Measurements from ENCODE around the gene ACCSL. TPM values are rescaled to one million over a fixed set of nuclear protein-coding genes. Genes with fewer than 3 reads are reported as not detected.

ACCSL gene
- polyA plus RNA-seq, 1 of the 3 experiments (the other 2 are of a cell fraction), result not detected

DNA sequence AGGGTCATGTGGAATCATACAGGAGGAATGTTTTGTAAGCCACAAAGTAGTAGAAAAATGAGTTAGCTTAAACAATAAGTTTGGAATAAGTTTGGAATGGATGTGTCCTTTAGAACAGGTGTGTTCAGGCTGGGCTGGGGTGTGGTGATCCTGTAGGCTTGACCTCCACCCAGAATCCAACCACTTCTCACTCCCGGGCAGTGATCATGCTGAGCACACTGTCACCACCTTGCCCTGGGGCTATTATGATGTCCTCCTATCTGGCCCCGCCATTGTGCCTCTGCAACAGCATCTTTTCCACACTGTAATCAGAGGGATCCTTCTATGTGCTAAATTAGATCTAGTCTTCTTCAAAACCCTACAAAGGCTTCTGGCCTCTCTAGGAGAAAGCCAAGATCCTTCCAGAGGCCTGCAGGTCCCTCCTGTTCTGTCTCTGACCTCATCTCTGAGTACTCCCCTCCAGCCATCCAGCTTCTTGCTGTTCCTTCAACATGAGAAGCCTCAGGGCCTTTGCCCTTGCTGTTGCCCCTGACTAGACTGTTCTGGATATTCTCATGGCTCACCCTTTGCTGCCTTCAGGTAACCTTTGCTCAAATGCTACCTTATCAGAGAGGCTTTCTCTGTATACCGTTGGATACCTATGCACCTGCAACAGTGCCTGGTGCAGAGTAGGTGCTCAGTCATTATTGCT, 18.8 kb upstream of the ACCSL start:
- no peak overlapping the region for H3K4me2 ChIP-seq
- H3K9me3 ChIP-seq, result peaks cover 7% of the 10 kb centered on the region
- no peak overlapping the region for H3K9ac ChIP-seq
- CTCF ChIA-PET, result interaction anchor here (1.0 kb wide), 1 partner anchor 66 kb away, joined by 3 read pairs; the partner anchor contains the start of gene EXT2
- no peaks in the 10 kb centered on the region for H3K79me2 ChIP-seq (ENCODE audit: insufficient read depth)
- no peak overlapping the region for H2AFZ ChIP-seq (ENCODE audit: low read depth)
- no peaks in the 10 kb centered on the region for H3K9me2 ChIP-seq
- H3K27ac ChIP-seq (ENCODE audit: low read depth in 2 of 2, low read length in 1 of 2), result no peak overlapping the region; a peak in 1 of 4 replicates
- no peaks in the 10 kb centered on the region for H3K36me3 ChIP-seq (replicated peaks in 1 of 2; ENCODE audit: control insufficient read depth in 1 of 2, insufficient read depth in 2 of 2, low read length in 1 of 2)
- no peaks in the 10 kb centered on the region for H3K27me3 ChIP-seq (ENCODE audit: insufficient read depth)
- POLR2A ChIA-PET, result no interaction called here
- no peaks in the 10 kb centered on the region for H3F3A ChIP-seq (replicated peaks; ENCODE audit: insufficient read depth)
- TF ChIP-seq, protein P1, sequence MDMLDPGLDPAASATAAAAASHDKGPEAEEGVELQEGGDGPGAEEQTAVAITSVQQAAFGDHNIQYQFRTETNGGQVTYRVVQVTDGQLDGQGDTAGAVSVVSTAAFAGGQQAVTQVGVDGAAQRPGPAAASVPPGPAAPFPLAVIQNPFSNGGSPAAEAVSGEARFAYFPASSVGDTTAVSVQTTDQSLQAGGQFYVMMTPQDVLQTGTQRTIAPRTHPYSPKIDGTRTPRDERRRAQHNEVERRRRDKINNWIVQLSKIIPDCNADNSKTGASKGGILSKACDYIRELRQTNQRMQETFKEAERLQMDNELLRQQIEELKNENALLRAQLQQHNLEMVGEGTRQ (IDR thresholded peaks at IDR 0.05; ENCODE audit: borderline replicate concordance, low read depth, low read length), result no peak
- TF ChIP-seq MEF2A (IDR thresholded peaks at IDR 0.05; ENCODE audit: borderline replicate concordance, low read depth), result no peak
- no peak for TF ChIP-seq TEAD4 (IDR thresholded peaks at IDR 0.05; ENCODE audit: borderline replicate concordance, insufficient read depth)
- no peak for TF ChIP-seq EZH2phosphoT487 (IDR thresholded peaks at IDR 0.05; ENCODE audit: borderline replicate concordance, low read depth)
- TF ChIP-seq RAD21 (IDR thresholded peaks at IDR 0.05; ENCODE audit: low read length), result no peak
- TF ChIP-seq, protein P2, sequence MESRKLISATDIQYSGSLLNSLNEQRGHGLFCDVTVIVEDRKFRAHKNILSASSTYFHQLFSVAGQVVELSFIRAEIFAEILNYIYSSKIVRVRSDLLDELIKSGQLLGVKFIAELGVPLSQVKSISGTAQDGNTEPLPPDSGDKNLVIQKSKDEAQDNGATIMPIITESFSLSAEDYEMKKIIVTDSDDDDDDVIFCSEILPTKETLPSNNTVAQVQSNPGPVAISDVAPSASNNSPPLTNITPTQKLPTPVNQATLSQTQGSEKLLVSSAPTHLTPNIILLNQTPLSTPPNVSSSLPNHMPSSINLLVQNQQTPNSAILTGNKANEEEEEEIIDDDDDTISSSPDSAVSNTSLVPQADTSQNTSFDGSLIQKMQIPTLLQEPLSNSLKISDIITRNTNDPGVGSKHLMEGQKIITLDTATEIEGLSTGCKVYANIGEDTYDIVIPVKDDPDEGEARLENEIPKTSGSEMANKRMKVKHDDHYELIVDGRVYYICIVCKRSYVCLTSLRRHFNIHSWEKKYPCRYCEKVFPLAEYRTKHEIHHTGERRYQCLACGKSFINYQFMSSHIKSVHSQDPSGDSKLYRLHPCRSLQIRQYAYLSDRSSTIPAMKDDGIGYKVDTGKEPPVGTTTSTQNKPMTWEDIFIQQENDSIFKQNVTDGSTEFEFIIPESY (IDR thresholded peaks at IDR 0.05; ENCODE audit: borderline replicate concordance, low read depth), result no peak
- no peak for TF ChIP-seq TCF12 (IDR thresholded peaks at IDR 0.05)
- no peak for TF ChIP-seq GABPA (IDR thresholded peaks at IDR 0.05; ENCODE audit: low read depth)
- no peak for TF ChIP-seq SIN3A (IDR thresholded peaks at IDR 0.05; ENCODE audit: borderline replicate concordance, low read depth, low read length)
- TF ChIP-seq CHD2 (IDR thresholded peaks at IDR 0.05; ENCODE audit: low read length, partially characterized antibody), result no peak
- TF ChIP-seq, protein P3, sequence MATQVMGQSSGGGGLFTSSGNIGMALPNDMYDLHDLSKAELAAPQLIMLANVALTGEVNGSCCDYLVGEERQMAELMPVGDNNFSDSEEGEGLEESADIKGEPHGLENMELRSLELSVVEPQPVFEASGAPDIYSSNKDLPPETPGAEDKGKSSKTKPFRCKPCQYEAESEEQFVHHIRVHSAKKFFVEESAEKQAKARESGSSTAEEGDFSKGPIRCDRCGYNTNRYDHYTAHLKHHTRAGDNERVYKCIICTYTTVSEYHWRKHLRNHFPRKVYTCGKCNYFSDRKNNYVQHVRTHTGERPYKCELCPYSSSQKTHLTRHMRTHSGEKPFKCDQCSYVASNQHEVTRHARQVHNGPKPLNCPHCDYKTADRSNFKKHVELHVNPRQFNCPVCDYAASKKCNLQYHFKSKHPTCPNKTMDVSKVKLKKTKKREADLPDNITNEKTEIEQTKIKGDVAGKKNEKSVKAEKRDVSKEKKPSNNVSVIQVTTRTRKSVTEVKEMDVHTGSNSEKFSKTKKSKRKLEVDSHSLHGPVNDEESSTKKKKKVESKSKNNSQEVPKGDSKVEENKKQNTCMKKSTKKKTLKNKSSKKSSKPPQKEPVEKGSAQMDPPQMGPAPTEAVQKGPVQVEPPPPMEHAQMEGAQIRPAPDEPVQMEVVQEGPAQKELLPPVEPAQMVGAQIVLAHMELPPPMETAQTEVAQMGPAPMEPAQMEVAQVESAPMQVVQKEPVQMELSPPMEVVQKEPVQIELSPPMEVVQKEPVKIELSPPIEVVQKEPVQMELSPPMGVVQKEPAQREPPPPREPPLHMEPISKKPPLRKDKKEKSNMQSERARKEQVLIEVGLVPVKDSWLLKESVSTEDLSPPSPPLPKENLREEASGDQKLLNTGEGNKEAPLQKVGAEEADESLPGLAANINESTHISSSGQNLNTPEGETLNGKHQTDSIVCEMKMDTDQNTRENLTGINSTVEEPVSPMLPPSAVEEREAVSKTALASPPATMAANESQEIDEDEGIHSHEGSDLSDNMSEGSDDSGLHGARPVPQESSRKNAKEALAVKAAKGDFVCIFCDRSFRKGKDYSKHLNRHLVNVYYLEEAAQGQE (IDR thresholded peaks at IDR 0.05; ENCODE audit: low read depth, low read length), result no peak
- no peak for TF ChIP-seq RCOR1 (IDR thresholded peaks at IDR 0.05; ENCODE audit: low read length)
- TF ChIP-seq POLR2AphosphoS5 (IDR thresholded peaks at IDR 0.05; ENCODE audit: low read depth, low read length), result no peak
- TF ChIP-seq TAF1 (IDR thresholded peaks at IDR 0.05; ENCODE audit: borderline replicate concordance, low read depth, low read length), result no peak
- TF ChIP-seq, protein P4, sequence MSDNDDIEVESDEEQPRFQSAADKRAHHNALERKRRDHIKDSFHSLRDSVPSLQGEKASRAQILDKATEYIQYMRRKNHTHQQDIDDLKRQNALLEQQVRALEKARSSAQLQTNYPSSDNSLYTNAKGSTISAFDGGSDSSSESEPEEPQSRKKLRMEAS (IDR thresholded peaks at IDR 0.05; ENCODE audit: low read depth), result no peak
- TF ChIP-seq JUND (IDR thresholded peaks at IDR 0.05), result no peak
- TF ChIP-seq, protein P5, sequence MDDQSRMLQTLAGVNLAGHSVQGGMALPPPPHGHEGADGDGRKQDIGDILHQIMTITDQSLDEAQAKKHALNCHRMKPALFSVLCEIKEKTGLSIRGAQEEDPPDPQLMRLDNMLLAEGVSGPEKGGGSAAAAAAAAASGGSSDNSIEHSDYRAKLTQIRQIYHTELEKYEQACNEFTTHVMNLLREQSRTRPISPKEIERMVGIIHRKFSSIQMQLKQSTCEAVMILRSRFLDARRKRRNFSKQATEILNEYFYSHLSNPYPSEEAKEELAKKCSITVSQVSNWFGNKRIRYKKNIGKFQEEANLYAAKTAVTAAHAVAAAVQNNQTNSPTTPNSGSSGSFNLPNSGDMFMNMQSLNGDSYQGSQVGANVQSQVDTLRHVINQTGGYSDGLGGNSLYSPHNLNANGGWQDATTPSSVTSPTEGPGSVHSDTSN (IDR thresholded peaks at IDR 0.05), result no peak
- TF ChIP-seq RXRA (IDR thresholded peaks at IDR 0.05; ENCODE audit: borderline replicate concordance, low read depth), result no peak
- no peak for DNase-seq
- no peak overlapping the region for H3K4me3 ChIP-seq (ENCODE audit: low read depth in 2 of 2, low read length in 1 of 2)
- peaks cover 9 to 12% of the 10 kb centered on the region in 2 experiments; a peak in 2 of 4 replicates for H3K4me1 ChIP-seq (ENCODE audit: control insufficient read depth in 1 of 2, insufficient read depth in 2 of 2, low read depth in 1 of 2, low read length in 1 of 2)
- no peaks in the 10 kb centered on the region for H4K20me1 ChIP-seq (ENCODE audit: insufficient read depth)
- 71% methylated on average over 3 of the region's 3 CpGs for WGBS (ENCODE audit: low lambda C conversion rate)
